VCaP (cell line): ENCODE results near the gene P3H2.

Experiments
- H3K27ac ChIP-seq: fragments of 450-650 bp; 2 replicates; pipeline ENCODE4 v1.5.1; 2017
- CTCF ChIP-seq: fragments of 450-650 bp; conservative IDR thresholded peaks from 2 replicates; pipeline ENCODE4 v1.5.1; 2017; ENCODE audit warnings: mild to moderate bottlenecking, moderate library complexity

Gene P3H2

DNA sequence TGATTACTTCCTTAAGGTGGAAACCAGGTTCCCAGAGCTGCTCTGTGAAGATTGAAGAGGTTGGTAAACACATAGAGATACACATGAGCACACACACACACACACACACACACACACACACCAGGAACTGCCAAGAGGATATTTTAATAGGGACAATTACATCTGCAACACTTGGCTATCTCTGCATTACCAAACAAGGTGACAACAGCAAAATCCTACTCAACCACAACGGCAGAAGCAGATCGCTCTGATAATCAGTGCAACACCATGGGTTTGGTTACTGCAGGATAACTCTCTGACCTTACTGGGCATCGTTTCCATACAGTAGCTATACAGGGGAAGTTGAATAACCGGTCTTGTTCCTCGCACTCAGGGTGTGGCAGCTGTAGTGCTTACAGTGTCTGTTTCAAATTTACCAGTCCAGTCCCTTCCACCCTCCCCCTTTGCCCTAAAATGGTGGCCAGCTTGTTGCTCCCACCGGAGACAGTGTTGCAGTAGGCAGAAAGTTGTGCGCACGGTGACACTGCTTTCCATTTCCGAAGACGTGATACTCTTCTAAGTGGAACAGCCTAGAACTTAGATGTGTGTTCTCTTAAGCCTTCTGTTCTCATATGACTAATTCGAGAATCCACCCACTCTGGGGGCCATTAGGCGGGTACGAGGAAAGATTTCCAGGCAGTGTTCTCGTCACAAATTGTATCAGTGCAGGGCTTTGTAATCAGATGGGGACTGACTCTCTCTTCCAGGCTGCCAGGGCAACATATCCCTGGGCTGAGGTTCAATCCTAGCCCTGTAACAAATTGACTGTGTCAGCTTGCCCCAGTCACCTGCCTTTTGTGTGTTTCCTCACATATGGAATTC, 176.2 kb downstream of the P3H2 start:
- H3K27ac ChIP-seq, result peak overlapping the region; percentile 80

DNA sequence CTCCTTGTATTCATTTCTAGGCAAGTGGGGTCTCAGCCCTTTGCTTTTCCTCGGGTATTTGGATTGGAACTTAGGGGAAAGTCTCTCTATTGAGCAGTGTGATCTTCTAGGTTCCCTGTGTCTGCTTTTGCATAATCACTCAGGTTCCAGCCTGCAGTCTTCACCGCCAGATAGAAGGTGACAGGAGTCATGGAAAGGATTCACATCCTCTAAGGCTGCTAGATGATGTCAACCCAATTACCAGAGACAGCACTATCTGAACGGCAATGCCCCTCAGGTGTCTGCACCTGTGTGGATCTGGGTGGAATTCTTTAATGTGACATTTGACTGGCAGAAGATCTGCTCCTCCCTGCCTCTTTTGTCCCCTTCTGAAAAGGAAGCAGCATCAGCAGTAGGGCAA, 177.7 kb downstream of the P3H2 start:
- TF ChIP-seq CTCF, result no peak
- H3K27ac ChIP-seq, result peak overlapping the region; percentile 80; the same call in 1 of the 2 replicates

More for the DNA sequence above, 176.2 kb downstream of the P3H2 start:
- TF ChIP-seq CTCF, result no peak

GRCh38 chr3:189941679-189942078, 179.0 kb downstream of the P3H2 start:
- H3K27ac ChIP-seq, result no peak overlapping the region
- no peak for TF ChIP-seq CTCF

DNA sequence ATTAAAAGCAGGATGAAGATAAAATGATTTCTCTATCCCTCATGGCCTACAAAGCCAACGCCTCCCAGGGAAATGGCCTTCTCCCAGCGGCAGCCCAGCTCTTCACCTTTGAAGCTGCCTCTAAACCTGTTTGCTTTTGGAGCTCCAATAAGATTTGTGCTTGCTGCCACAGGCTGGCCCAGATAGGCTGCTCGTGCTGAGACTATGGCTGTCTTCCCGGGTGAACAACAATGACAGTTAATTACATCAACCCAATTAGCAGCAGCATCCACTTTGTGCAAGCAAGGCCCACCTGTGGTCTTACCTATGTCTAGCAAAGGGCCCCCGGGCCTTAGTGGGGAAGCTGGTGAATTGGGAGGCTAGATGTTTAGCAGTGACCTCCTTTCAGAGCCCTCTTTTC, 179.6 kb downstream of the P3H2 start:
- no peak for TF ChIP-seq CTCF
- no peak overlapping the region for H3K27ac ChIP-seq

GRCh38 chr3:189937302-189938127, 183.2 kb downstream of the P3H2 start:
- no peak for TF ChIP-seq CTCF
- H3K27ac ChIP-seq, result no peak overlapping the region

DNA sequence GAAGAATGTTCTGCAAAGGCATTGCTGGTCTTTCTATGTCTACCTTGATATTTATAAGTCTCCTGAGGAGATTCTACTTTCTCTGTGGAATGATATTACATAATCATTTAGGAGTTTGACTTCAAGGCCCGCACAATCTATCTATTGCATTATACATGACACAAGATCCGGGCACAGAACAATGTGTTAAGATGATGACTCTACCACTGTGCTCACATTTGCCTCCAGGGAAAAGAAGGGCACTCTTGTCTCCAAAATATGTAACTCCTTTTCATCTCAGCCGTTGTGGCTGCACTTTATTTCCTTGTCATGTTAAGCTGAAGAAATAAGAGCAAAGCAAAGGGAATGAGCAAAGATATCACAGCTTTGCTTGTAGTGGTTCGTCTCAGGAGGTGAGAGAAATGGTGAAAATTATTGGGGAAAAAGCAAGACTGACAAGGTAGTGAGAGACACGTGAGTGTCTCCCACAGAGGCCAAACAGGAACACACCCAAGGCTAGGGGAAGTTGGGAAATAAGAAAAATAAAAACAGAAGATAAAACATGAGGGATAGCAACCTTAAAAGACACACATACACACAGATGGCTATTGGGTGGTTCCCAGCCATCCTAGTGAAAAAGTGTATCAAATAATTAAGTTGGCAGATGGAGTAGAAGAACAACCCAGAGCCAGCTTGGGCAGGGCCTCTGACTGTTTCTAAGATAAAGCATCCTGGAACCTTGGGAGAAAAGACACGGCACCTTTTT, 184.3 kb downstream of the P3H2 start:
- TF ChIP-seq CTCF, result no peak
- H3K27ac ChIP-seq, result no peak overlapping the region
